HepG2 (cell line): ENCODE results near the gene SERPINA6. TPM values are rescaled to one million over a fixed set of nuclear protein-coding genes. Genes with fewer than 3 reads are reported as not detected.
A peak's percentile ranks its signal among the peaks of the same experiment; 100 is the strongest.
"Not testable (repeated sequence)": the region's sequence is repeated elsewhere in the genome, so short reads cannot be mapped to it uniquely, and the experiment has no call there.

Experiments
- ATAC-seq: fragments of 200-7000 bp; cut with Tn5 transposase; 3 replicates; pipeline ENCODE4 v1.9.1; 2020; ENCODE audit warnings: mild to moderate bottlenecking, moderate library complexity
- BruUV-seq: library from RNA; stranded (reverse); fragments of 400-500 nt; replicated peaks from 2 replicates; lab custom pipeline; 2021; lab: Mats Ljungman, UMichigan
- CTCF ChIA-PET: fragments of 300-600 bp; formaldehyde crosslinking; extraction: SDS; loops from one replicate; lab custom pipeline; 2021; ENCODE audit warnings: low total read pairs, inconsistent platforms, low intra/inter-chr PET ratio; lab: Yijun Ruan, JAX
- POLR2A ChIA-PET: fragments of 350-600 bp; sonication (Branson Sonifier 250); formaldehyde crosslinking; loops from one replicate; lab custom pipeline; 2020; ENCODE audit warnings: antibody characterized with exemption, inconsistent platforms; lab: Yijun Ruan, JAX
- DNase-seq: peaks from one replicate; pipeline ENCODE4 v3.0.0-alpha.2; 2015; ENCODE audit warnings: low spot score
- FAIRE-seq: peaks from 3 replicates; lab custom pipeline; 2011; peaks lifted over from hg19 to GRCh38; lab: Jason Lieb, UNC
- H2AFZ ChIP-seq: one replicate; pipeline ENCODE4 v1.6.1; 2011; ENCODE audit warnings: low read length, inconsistent platforms
- H3K27ac ChIP-seq: fragments of 300-600 bp; 3 replicates; pipeline ENCODE4 v1.8.0; 2011; ENCODE audit warnings: mixed run types, mild to moderate bottlenecking, mixed read lengths, low read length, inconsistent platforms; ENCODE audit not compliant: insufficient read depth; ENCODE audit errors: extremely low read length
- H3K27me3 ChIP-seq, 2 experiments: fragments of 200-600 bp in 1 of 2; 2 replicates in 1 of 2; 3 replicates in 1 of 2; pipeline versions ENCODE4 v1.6.0 to v1.8.0; 2011; ENCODE audit warnings: low read length in 2 of 2, mild to moderate bottlenecking in 2 of 2, moderate library complexity in 2 of 2, inconsistent platforms in 1 of 2; ENCODE audit not compliant: insufficient read depth in 2 of 2, control insufficient read depth in 1 of 2
- H3K36me3 ChIP-seq, 2 experiments: fragments of 200-600 bp in 1 of 2; replicated peaks in 1 of 2; 2 replicates in 1 of 2; 3 replicates in 1 of 2; pipeline versions ENCODE4 v1.5.1 to v1.8.0; 2011; ENCODE audit warnings: low read length in 2 of 2, inconsistent platforms in 1 of 2; ENCODE audit not compliant: insufficient read depth in 2 of 2, control insufficient read depth in 1 of 2
- H3K4me1 ChIP-seq: 2 replicates; pipeline ENCODE4 v1.5.1; 2012; ENCODE audit warnings: low read length, inconsistent platforms; ENCODE audit not compliant: insufficient read depth
- H3K4me2 ChIP-seq: 2 replicates; pipeline ENCODE4 v1.6.0; 2011; ENCODE audit warnings: low read depth, low read length, inconsistent platforms
- H3K4me3 ChIP-seq, 3 experiments: fragments of 200-600 bp in 1 of 3; sonication (generic), shearing (Covaris generic) in 1 of 3; replicated peaks in 1 of 3; 2 replicates each; pipeline ENCODE4 v1.5.1; 2011 to 2016; ENCODE audit warnings: low read length in 3 of 3, inconsistent platforms in 2 of 3, low read depth in 2 of 3, mild to moderate bottlenecking in 2 of 3, control low read depth in 1 of 3, mixed read lengths in 1 of 3; ENCODE audit not compliant: insufficient read depth in 1 of 3
- H3K79me2 ChIP-seq: one replicate; pipeline ENCODE4 v1.6.1; 2011; ENCODE audit warnings: low read length, inconsistent platforms; ENCODE audit not compliant: insufficient read depth
- H3K9ac ChIP-seq: 2 replicates; pipeline ENCODE4 v1.6.0; 2011; ENCODE audit warnings: mild to moderate bottlenecking, low read depth, low read length, inconsistent platforms; ENCODE audit not compliant: insufficient read depth
- H3K9me3 ChIP-seq: 2 replicates; pipeline ENCODE4 v1.5.1; 2012; ENCODE audit warnings: mild to moderate bottlenecking, low read length
- H4K20me1 ChIP-seq: 2 replicates; pipeline ENCODE4 v1.6.0; 2011; ENCODE audit warnings: inconsistent platforms, mild to moderate bottlenecking, low read length, moderate library complexity; ENCODE audit not compliant: insufficient read depth
- BHLHE40 ChIP-seq: IDR thresholded peaks from 2 replicates; pipeline ENCODE4 v1.6.1; 2011; ENCODE audit warnings: low read length, improper control_type of control experiment
- ZBTB3 ChIP-seq: sonication (generic); formaldehyde crosslinking; IDR thresholded peaks from 2 replicates; pipeline ENCODE4 v1.4.0; 2020; ENCODE audit warnings: low read depth, mild to moderate bottlenecking, moderate library complexity, missing genetic modification reagents, borderline replicate concordance
- ZBTB38 ChIP-seq: sonication (generic); formaldehyde crosslinking; IDR thresholded peaks from 2 replicates; pipeline ENCODE4 v1.5.1; 2020; ENCODE audit warnings: mild to moderate bottlenecking, missing genetic modification reagents
- ZFX ChIP-seq: sonication (generic); formaldehyde crosslinking; IDR thresholded peaks from 2 replicates; pipeline ENCODE4 v1.4.0; 2020; ENCODE audit warnings: mild to moderate bottlenecking, low read depth, missing genetic modification reagents, moderate library complexity
- ZNF343 ChIP-seq: sonication (generic); formaldehyde crosslinking; IDR thresholded peaks from 2 replicates; pipeline ENCODE4 v1.4.0; 2020; ENCODE audit warnings: mild to moderate bottlenecking, missing genetic modification reagents
- WGBS: methylation state at CpG from one replicate; pipeline ENCODE4 v1.1.6; 2017; ENCODE audit warnings: low lambda C conversion rate; 5-methylcytosine and 5-hydroxymethylcytosine counted together
- in situ Hi-C: cut with HindIII; loops from 2 replicates; pipeline ENCODE4 v1.10.0; 2017; ENCODE audit warnings: low pct_unique_long_range_greater_than_20kb; ENCODE audit not compliant: extremely low pct_ligation_motif_present
- intact Hi-C: fragments of 100-400 bp; cut with micrococcal nuclease; formaldehyde crosslinking; loops from one replicate; pipeline ENCODE4 v1.10.0; 2022; ENCODE audit not compliant: unreplicated experiment
- polyA plus RNA-seq, 8 experiments: library from polyadenylated mRNA; depleted of rRNA in 3 of 8; stranded (reverse) in 7 of 8; unstranded in 1 of 8; fragments of >200 nt; fragmentation: Illumina TruSeq in 4 of 8; extraction: Trizol in 4 of 8; gene quantifications; 2 replicates each; pipeline versions ENCODE4 v1.2.1 to v1.2.3, GENCODE V29; 2011 to 2016; ENCODE audit warnings: low read depth in 4 of 8, missing spikeins in 1 of 8, mixed read lengths in 1 of 8; ENCODE audit not compliant: insufficient read depth in 1 of 8
- total RNA-seq, 5 experiments: library from RNA; depleted of rRNA; stranded (reverse); fragments of >200 nt; fragmentation: Illumina TruSeq; extraction: Trizol; gene quantifications; 2 replicates each; pipeline ENCODE4 v1.2.3, GENCODE V29; 2016; ENCODE audit warnings: low read depth in 1 of 5
- TF ChIP-seq, protein P1 (sequence below): sonication (generic); formaldehyde crosslinking; IDR thresholded peaks from 2 replicates; pipeline ENCODE4 v1.5.1; 2020; ENCODE audit warnings: mild to moderate bottlenecking, missing genetic modification reagents, moderate library complexity

The SERPINA6 gene
- total and polyA plus RNA-seq, 2 of the 13 experiments (the other 11 are each of a cell fraction or from before 2014, with no cell fraction given): 260 to 333 TPM

DNA sequence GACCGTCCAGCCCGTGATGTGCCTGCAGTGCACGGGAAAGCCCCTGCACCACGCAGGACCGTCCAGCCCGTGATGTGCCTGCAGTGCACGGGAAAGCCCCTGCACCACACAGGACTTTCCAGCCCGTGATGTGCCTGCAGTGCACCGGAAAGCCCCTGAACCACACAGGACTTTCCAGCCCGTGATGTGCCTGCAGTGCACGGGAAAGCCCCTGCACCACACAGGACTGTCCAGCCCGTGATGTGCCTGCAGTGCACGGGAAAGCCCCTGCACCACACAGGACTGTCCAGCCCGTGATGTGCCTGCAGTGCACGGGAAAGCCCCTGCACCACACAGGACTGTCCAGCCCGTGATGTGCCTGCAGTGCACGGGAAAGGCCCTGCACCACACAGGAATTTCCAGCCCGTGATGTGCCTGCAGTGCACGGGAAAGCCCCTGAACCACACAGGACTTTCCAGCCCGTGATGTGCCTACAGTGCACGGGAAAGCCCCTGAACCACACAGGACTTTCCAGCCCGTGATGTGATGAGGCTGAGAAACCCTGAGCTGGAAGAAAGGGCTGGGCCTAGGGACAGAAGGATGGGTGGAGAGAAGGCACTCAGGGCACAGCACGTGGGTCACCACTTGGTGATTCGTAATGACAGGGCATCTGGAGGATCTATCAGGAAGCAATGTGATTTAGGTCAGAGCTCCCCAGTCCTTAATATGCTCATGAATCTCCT, 23.1 kb upstream of the SERPINA6 start:
- H3K36me3 ChIP-seq, H3K27ac ChIP-seq, FAIRE-seq, ATAC-seq, H3K27me3 ChIP-seq, H3K9me3 ChIP-seq, BruUV-seq, intact Hi-C loops, H2AFZ ChIP-seq, H3K79me2 ChIP-seq, H4K20me1 ChIP-seq, DNase-seq, H3K9ac ChIP-seq, in situ Hi-C loops, CTCF ChIA-PET: not testable (repeated sequence)
- H3K4me1 ChIP-seq: peaks cover 94% of the 10 kb centered on the region
- 21% methylated on average over 11 of the region's 24 CpGs for WGBS
- POLR2A ChIA-PET: interaction anchor here (1.0 to 2.0 kb wide), 7 partner anchors 9 to 54 kb away, joined by 3 to 7 read pairs (median 4); partner anchors contain the start of genes SERPINA1 and SERPINA10
- peak overlapping the region in 1 of 3 experiments; percentile 19; a peak in 1 of 6 replicates for H3K4me3 ChIP-seq
- peak overlapping the region; percentile 60 for H3K4me2 ChIP-seq
- peak; percentile 49; the same call in 1 of the 2 replicates for TF ChIP-seq ZBTB3 (CRISPR knock-in tag)
- 0 out of 2 replicates have a peak, but pooled peaks have one; percentile 52 for TF ChIP-seq ZNF343 (CRISPR knock-in tag)
- TF ChIP-seq ZFX (CRISPR knock-in tag): 0 out of 2 replicates have a peak, but pooled peaks have one; percentile 27
- TF ChIP-seq ZBTB38 (CRISPR knock-in tag): 0 out of 2 replicates have a peak, but pooled peaks have one; percentile 21
- TF ChIP-seq, protein P1, sequence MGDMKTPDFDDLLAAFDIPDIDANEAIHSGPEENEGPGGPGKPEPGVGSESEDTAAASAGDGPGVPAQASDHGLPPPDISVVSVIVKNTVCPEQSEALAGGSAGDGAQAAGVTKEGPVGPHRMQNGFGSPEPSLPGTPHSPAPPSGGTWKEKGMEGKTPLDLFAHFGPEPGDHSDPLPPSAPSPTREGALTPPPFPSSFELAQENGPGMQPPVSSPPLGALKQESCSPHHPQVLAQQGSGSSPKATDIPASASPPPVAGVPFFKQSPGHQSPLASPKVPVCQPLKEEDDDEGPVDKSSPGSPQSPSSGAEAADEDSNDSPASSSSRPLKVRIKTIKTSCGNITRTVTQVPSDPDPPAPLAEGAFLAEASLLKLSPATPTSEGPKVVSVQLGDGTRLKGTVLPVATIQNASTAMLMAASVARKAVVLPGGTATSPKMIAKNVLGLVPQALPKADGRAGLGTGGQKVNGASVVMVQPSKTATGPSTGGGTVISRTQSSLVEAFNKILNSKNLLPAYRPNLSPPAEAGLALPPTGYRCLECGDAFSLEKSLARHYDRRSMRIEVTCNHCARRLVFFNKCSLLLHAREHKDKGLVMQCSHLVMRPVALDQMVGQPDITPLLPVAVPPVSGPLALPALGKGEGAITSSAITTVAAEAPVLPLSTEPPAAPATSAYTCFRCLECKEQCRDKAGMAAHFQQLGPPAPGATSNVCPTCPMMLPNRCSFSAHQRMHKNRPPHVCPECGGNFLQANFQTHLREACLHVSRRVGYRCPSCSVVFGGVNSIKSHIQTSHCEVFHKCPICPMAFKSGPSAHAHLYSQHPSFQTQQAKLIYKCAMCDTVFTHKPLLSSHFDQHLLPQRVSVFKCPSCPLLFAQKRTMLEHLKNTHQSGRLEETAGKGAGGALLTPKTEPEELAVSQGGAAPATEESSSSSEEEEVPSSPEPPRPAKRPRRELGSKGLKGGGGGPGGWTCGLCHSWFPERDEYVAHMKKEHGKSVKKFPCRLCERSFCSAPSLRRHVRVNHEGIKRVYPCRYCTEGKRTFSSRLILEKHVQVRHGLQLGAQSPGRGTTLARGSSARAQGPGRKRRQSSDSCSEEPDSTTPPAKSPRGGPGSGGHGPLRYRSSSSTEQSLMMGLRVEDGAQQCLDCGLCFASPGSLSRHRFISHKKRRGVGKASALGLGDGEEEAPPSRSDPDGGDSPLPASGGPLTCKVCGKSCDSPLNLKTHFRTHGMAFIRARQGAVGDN (CRISPR knock-in tag): peak; percentile 39
- 0 out of 2 replicates have a peak, but pooled peaks have one; percentile 40 for TF ChIP-seq BHLHE40
